Measurements from ENCODE around the gene ARPC4. TPM values are rescaled to one million over a fixed set of nuclear protein-coding genes. Genes with fewer than 3 reads are reported as not detected.

The ARPC4 gene
- polyA plus RNA-seq, 3 donors from 2014 or later, result 378 to 470 (median 428) TPM

DNA sequence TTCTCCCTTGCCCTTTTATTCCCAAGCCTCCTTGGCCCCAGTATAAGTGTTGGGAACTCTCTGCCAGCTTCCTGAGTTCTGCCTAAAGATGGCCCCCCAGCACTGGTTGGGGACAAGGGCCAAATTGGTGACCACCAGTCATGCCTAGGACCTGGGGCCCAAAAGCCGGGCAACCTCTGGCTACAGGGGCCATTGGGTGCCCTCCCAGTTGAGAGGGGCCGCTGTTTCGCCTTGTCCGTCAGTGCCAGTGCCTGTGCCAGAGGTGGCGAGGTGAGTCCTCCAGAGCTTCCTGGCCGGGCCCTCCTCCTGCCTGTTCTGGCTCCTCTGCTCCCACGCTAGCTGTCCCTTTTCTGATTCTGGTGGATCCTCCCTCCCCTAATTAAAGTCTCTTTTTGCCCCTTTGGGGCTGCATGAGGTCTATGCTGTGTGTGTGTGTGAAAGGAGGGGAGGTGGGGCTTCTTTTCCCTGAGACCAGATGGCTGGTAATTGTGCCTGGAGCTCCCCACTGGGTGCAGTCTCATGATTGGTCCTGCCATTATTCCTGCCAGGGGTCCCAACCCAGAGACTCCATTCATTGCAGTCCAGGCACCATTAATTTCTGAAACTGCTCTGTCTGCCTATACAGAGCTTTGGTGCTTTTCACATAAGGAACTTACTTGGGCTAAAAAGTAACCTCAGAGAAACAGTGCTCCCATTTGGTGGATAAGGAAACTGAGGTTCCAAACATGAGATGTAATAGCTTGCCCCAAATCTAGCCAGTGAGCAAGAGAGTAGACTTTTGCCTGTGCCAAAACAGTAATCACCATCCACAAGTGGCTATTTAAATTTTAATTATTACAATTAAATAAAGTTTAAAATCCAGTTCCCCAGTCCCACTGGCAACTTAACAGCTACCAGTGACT is 14.1 kb downstream of the ARPC4 start:
- peaks cover 49 to 76% of the 10 kb centered on the region in 2 donors for H3K4me1 Mint-ChIP-seq

GRCh38 chr3:9807981-9808344 is 15.1 kb downstream of the ARPC4 start:
- peak overlapping the region; percentile 89 to 95 (median 93) for H3K4me3 Mint-ChIP-seq
- no peak for DNase-seq
- peaks cover 9 to 28% (median 28%) of the 10 kb centered on the region in 3 donors for H3K36me3 Mint-ChIP-seq

More for the DNA sequence above, 14.1 kb downstream of the ARPC4 start:
- peak overlapping the region in 3 of 5 donors; percentile 65 to 95 (median 93) for H3K4me3 Mint-ChIP-seq
- peak overlapping the region; percentile 96 to 99 (median 99) for H3K27ac Mint-ChIP-seq
- DNase-seq, result no peak
- peaks cover 0 to 13% (median 5%) of the 10 kb centered on the region in 3 donors for H3K27me3 Mint-ChIP-seq (ENCODE audit: low read depth in 3 of 3)
- H3K36me3 Mint-ChIP-seq, result peaks cover 9 to 28% (median 28%) of the 10 kb centered on the region in 3 donors
- H3K9me3 Mint-ChIP-seq, result no peaks in the 10 kb centered on the region

DNA sequence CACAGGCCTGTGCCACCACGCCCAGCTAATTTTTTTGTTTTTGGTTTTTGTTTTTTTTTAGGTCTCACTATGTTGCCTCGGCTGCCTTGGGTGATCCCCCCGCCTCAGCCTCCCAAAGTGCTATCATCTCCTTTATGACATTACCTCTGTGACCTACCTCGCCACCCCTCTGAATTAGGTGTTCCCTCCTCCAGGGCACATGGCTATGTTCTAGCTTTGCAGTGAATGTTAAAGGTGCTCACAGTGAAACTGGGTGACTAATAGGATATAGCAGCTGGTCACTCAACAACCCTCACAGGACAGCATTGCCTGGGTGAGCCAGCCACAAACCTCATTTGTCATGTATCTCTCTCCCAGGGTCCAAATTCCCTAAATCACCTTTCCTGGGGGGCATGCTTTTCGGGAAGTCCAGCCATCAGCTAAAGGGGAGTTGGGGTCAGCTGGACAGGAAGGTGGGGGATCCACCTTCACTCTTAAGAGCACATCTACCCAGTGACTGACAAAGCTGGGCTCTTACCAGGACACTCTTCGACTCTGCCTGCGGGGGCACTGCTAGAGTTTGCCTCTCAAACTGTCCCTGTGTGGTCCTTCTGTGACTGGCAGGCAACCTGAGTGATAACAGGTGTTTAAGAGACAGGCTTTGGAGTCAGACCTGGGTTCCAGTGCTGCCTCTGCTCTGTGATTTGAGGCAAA is 15.6 kb downstream of the ARPC4 start:
- peaks cover 45 to 70% of the 10 kb centered on the region in 2 donors for H3K4me1 Mint-ChIP-seq
- peak overlapping the region; percentile 96 to 99 (median 99) for H3K27ac Mint-ChIP-seq
- H3K27me3 Mint-ChIP-seq (ENCODE audit: low read depth in 3 of 3), result peaks cover 0 to 10% (median 5%) of the 10 kb centered on the region in 3 donors
- no peaks in the 10 kb centered on the region for H3K9me3 Mint-ChIP-seq
- peak overlapping the region; percentile 89 to 95 (median 93) for H3K4me3 Mint-ChIP-seq
- DNase-seq, result peak; percentile 48 to 54 (median 50)
- H3K36me3 Mint-ChIP-seq, result peaks cover 3 to 23% (median 22%) of the 10 kb centered on the region in 3 donors

More at GRCh38 chr3:9807981-9808344, 15.1 kb downstream of the ARPC4 start:
- peaks cover 0 to 13% (median 5%) of the 10 kb centered on the region in 3 donors for H3K27me3 Mint-ChIP-seq (ENCODE audit: low read depth in 3 of 3)
- peaks cover 49 to 75% of the 10 kb centered on the region in 2 donors for H3K4me1 Mint-ChIP-seq
- H3K9me3 Mint-ChIP-seq, result no peaks in the 10 kb centered on the region
- peak overlapping the region; percentile 96 to 99 (median 99) for H3K27ac Mint-ChIP-seq

DNA sequence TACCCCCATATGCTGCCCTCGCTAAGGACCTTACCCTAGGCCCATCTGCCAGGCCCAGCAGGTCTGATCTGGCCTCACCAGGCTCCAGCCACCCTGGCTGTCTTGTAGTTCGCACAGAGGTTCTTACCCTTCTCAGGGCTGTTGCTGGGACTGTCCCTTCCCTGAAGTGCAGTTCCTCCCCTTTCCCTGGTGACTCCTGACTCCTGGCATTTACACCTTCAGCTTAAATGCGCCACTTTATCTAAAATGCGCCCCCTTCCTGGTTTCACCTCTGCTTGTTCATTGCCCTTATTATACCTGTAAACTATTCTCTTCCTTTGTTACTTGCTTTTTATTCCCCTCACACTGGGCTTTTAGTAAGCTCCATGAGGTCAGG is 16.3 kb downstream of the ARPC4 start:
- Mint-ChIP-seq H3K9me3 (no peaks in the 10 kb centered on the region), H3K27me3 (ENCODE audit: low read depth in 3 of 3) (peaks cover 0 to 10% (median 5%) of the 10 kb centered on the region in 3 donors), H3K27ac (peak overlapping the region; percentile 96 to 99 (median 99)), H3K36me3 (peaks cover 0 to 16% (median 15%) of the 10 kb centered on the region in 3 donors), H3K4me1 (peaks cover 45 to 65% of the 10 kb centered on the region in 2 donors), H3K4me3 (peak overlapping the region; percentile 89 to 95 (median 93))
- peak in 1 of 3 donors; percentile 17 for DNase-seq

- Mint-ChIP-seq H3K36me3 (peaks cover 0 to 10% (median 9%) of the 10 kb centered on the region in 3 donors), H3K27me3 (ENCODE audit: low read depth in 3 of 3) (peaks cover 0 to 10% (median 5%) of the 10 kb centered on the region in 3 donors), H3K4me1 (peaks cover 45 to 59% of the 10 kb centered on the region in 2 donors), H3K4me3 (peak within 1 kb of the TSS; percentile 89 to 95 (median 93)), H3K27ac (peak within 1 kb of the TSS; percentile 96 to 99 (median 99)), H3K9me3 (no peaks in the 10 kb centered on the region)
- DNase-seq, result peak; percentile 49 to 55 (median 55)
Measured at GRCh38 chr3:9809615-9810432, 16.9 kb downstream of the ARPC4 start, which contains the start of gene TTLL3. Gene TTLL3, plus strand, starts transcription at chr3:9810262. Its CDS starts 400 bp downstream, at chr3:9810662.

GRCh38 chr3:9810433-9810770 is 17.5 kb downstream of the ARPC4 start:
- Mint-ChIP-seq H3K27ac (peak overlapping the region; percentile 74 to 96 (median 88)), H3K4me3 (peak overlapping the region; percentile 86 to 93 (median 89)), H3K4me1 (peaks cover 45 to 53% of the 10 kb centered on the region in 2 donors), H3K27me3 (ENCODE audit: low read depth in 3 of 3) (peaks cover 0 to 10% (median 5%) of the 10 kb centered on the region in 3 donors), H3K36me3 (peaks cover 0 to 7% (median 3%) of the 10 kb centered on the region in 3 donors), H3K9me3 (no peaks in the 10 kb centered on the region)
- no peak for DNase-seq

DNA sequence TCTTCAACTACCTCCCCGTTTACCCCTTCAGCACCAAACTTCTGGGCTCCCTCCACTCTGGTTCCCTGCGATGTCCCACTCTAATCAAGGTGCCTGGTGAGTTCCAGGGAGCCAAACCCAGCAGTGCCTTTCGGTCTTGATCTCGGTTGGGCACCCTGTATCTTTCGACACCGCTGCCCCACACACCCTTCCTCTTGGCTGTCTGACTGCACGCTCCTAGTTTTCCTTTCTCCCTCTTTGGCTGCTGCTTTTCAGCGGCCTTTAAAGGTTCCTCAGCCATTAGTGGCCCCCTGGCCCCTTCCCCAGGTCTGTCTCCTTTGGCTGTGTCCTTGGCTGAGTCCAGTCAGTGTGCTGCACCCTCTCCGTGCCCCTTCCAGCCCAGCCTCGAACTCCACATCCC is 18.0 kb downstream of the ARPC4 start:
- H3K9me3 Mint-ChIP-seq, result no peaks in the 10 kb centered on the region
- H3K4me3 Mint-ChIP-seq, result peak overlapping the region; percentile 86 to 93 (median 89)
- peaks cover 45 to 53% of the 10 kb centered on the region in 2 donors for H3K4me1 Mint-ChIP-seq
- peaks cover 0 to 10% (median 5%) of the 10 kb centered on the region in 3 donors for H3K27me3 Mint-ChIP-seq (ENCODE audit: low read depth in 3 of 3)
- H3K36me3 Mint-ChIP-seq, result peaks cover 0 to 7% (median 0%) of the 10 kb centered on the region in 3 donors
- peak overlapping the region; percentile 74 to 96 (median 88) for H3K27ac Mint-ChIP-seq
- DNase-seq, result no peak

DNA sequence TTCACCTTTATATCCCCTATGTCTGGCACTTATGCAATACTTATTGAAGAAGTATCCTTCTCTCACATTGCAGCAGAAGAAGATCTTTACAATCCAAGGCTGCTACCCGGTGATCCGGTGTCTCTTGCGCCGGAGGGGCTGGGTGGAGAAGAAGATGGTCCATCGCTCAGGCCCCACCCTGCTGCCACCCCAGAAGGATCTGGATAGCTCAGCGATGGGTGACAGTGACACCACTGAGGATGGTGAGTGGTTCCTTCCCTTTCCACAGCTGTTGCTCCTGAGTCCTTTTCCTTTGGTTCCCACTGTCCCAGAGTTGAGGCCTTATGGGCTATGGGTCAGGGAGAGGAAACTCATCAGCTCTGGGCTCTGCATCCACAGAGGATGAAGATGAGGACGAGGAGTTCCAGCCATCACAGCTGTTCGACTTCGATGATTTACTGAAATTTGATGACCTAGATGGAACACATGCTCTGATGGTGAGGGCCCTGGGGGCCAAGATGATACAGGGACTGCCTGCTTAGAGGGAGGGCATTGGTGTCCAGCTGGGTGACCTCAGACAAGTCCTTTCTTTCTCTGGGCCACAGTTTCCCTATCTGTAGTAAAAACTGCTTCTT is 20.1 kb downstream of the ARPC4 start:
- no peak for DNase-seq
- Mint-ChIP-seq H3K9me3 (no peaks in the 10 kb centered on the region), H3K4me3 (no peak overlapping the region), H3K4me1 (peaks cover 33 to 35% of the 10 kb centered on the region in 2 donors), H3K36me3 (no peaks in the 10 kb centered on the region), H3K27me3 (ENCODE audit: low read depth in 3 of 3) (peaks cover 0 to 10% (median 5%) of the 10 kb centered on the region in 3 donors), H3K27ac (no peak overlapping the region)

GRCh38 chr3:9815986-9816385 is 23.1 kb downstream of the ARPC4 start:
- peaks cover 0 to 10% (median 6%) of the 10 kb centered on the region in 3 donors for H3K36me3 Mint-ChIP-seq
- no peak for DNase-seq
- H3K27me3 Mint-ChIP-seq (ENCODE audit: low read depth in 3 of 3), result no peaks in the 10 kb centered on the region
- H3K4me3 Mint-ChIP-seq, result no peak overlapping the region
- H3K4me1 Mint-ChIP-seq, result peaks cover 9 to 10% of the 10 kb centered on the region in 2 donors
- H3K9me3 Mint-ChIP-seq, result no peaks in the 10 kb centered on the region
- no peak overlapping the region for H3K27ac Mint-ChIP-seq

- Mint-ChIP-seq H3K4me1 (no peaks in the 10 kb centered on the region), H3K9me3 (no peaks in the 10 kb centered on the region), H3K4me3 (no peak overlapping the region), H3K27ac (no peak overlapping the region), H3K27me3 (ENCODE audit: low read depth in 3 of 3) (peaks cover 0 to 2% (median 0%) of the 10 kb centered on the region in 3 donors), H3K36me3 (peaks cover 0 to 10% (median 6%) of the 10 kb centered on the region in 3 donors)
- DNase-seq, result no peak
Measured at GRCh38 chr3:9817436-9817835, 24.6 kb downstream of the ARPC4 start.

- Mint-ChIP-seq H3K9me3 (no peaks in the 10 kb centered on the region), H3K27ac (no peak overlapping the region), H3K4me3 (no peak overlapping the region)
Measured at GRCh38 chr3:9818666-9819335, 25.9 kb downstream of the ARPC4 start.

DNA sequence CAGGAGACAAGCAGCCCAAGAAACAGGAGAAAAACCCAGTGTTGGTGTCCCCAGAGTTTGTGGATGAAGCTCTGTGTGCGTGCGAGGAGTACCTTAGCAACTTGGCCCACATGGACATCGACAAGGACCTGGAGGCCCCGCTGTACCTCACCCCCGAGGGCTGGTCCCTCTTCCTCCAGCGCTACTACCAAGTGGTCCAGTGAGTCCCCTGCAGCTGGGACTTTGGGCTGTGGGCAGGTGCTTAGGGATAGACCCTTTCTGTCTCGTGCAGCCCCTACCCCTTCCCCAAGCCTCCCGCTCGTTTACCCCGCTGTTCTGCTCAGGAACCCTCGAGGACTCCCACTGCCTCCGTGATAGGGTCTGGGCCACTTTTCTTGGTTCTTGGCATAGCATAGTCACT is 27.7 kb downstream of the ARPC4 start:
- no peak overlapping the region for H3K4me3 Mint-ChIP-seq
- DNase-seq, result no peak
- H3K27ac Mint-ChIP-seq, result no peak overlapping the region
- H3K9me3 Mint-ChIP-seq, result no peaks in the 10 kb centered on the region
- peaks cover 0 to 10% (median 6%) of the 10 kb centered on the region in 3 donors for H3K36me3 Mint-ChIP-seq
- peaks cover 0 to 3% (median 0%) of the 10 kb centered on the region in 3 donors for H3K27me3 Mint-ChIP-seq (ENCODE audit: low read depth in 3 of 3)
- H3K4me1 Mint-ChIP-seq, result peaks cover 0 to 2% of the 10 kb centered on the region in 2 donors

More at GRCh38 chr3:9818666-9819335, 25.9 kb downstream of the ARPC4 start:
- H3K27me3 Mint-ChIP-seq (ENCODE audit: low read depth in 3 of 3), result peaks cover 0 to 3% (median 0%) of the 10 kb centered on the region in 3 donors
- no peak for DNase-seq
- peaks cover 0 to 10% (median 6%) of the 10 kb centered on the region in 3 donors for H3K36me3 Mint-ChIP-seq
- peaks cover 0 to under 1% of the 10 kb centered on the region in 2 donors for H3K4me1 Mint-ChIP-seq

Data from immature natural killer cell (primary cell).